ENCODE results near the gene KIAA1217.

The KIAA1217 gene

DNA sequence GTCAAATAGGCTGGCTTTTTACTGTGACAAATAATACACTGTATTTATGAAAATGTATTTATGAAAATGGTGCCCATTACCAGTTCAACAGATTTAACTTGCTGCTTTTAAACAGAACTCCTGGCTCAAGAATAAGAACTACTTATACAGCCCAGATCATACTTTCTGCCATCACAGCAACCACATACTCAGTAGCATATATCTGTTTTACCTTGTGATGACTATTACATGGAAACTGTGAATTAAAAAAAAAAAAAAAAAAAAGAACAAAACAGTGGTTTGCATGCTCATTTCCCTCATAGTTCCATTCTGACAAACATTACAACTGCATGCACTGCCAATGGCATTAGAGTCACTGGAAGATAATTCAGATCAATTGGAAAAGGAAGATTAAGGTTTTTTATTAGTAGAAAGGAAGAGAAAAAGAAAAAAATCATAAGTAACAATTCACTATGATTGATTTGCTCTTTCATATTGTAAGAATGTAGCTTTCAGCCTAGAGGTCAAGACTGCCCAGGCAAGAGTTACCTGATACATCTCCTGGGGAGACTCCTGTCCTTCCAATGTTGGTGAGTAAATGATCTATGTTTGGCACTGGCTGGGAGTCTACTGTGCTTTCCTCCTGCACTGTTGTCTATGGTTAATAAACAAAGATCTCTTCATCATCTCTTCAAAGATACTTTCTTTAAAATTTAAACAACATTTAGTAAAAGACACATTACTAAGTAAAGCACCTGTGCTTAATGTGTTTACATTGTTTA lies 381.9 kb downstream of the KIAA1217 start:
- no peak overlapping the region for H3K4me3 ChIP-seq (ENCODE audit: low read depth, low read length)
- no peak for DNase-seq (ENCODE audit: low read depth, low spot score)
- TF ChIP-seq, protein P1, sequence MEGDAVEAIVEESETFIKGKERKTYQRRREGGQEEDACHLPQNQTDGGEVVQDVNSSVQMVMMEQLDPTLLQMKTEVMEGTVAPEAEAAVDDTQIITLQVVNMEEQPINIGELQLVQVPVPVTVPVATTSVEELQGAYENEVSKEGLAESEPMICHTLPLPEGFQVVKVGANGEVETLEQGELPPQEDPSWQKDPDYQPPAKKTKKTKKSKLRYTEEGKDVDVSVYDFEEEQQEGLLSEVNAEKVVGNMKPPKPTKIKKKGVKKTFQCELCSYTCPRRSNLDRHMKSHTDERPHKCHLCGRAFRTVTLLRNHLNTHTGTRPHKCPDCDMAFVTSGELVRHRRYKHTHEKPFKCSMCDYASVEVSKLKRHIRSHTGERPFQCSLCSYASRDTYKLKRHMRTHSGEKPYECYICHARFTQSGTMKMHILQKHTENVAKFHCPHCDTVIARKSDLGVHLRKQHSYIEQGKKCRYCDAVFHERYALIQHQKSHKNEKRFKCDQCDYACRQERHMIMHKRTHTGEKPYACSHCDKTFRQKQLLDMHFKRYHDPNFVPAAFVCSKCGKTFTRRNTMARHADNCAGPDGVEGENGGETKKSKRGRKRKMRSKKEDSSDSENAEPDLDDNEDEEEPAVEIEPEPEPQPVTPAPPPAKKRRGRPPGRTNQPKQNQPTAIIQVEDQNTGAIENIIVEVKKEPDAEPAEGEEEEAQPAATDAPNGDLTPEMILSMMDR (IDR thresholded peaks at IDR 0.05; ENCODE audit: low read depth, low read length) = no peak
- in situ Hi-C loops (cut with HindIII; ENCODE audit: low sequenced_read_pairs) = no loop called here

DNA sequence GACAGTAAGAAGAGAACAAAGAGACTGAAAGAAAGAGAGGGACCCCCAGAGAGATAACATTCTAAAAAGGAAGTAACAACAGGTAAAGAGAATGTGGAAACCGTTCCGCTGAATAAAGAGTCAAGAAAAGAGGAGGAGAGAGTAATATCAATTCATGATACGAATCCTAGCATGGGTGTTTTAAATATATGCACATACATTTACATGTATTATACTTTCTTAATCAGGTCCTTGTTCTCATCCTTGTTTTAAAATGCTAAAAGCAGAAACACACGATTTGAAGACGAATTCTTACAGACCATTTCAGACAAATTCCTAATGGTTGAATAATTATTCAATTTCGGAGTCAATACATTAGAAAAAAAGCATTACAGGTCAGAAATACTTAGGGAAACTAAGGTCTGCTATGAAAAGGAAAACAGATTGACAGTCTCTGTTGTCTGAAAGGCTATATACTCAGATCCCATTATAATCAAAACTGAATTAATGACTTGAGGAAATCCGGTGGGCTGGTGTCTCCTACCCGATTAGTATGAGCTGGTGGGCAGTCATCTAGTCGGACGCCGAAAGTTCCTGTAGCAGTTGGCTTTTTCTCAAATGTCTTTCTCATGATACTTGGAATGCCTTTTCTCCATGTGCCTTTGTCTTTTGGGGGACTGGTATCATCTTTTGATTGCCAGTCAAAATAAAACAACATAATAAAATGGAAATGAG lies 387.4 kb downstream of the KIAA1217 start:
- in situ Hi-C loops (cut with HindIII; ENCODE audit: low sequenced_read_pairs) = no loop called here
- no peak overlapping the region for H3K4me3 ChIP-seq (ENCODE audit: low read depth, low read length)
- TF ChIP-seq, protein P1 (IDR thresholded peaks at IDR 0.05; ENCODE audit: low read depth, low read length) = no peak
- no peak for DNase-seq (ENCODE audit: low read depth, low spot score)

- DNase-seq (ENCODE audit: low read depth, low spot score) = no peak
- in situ Hi-C loops (cut with HindIII; ENCODE audit: low sequenced_read_pairs) = no loop called here
- H3K4me3 ChIP-seq (ENCODE audit: low read depth, low read length) = no peak overlapping the region
- TF ChIP-seq, protein P1 (IDR thresholded peaks at IDR 0.05; ENCODE audit: low read depth, low read length) = no peak
Observed at GRCh38 chr10:24597426-24597825, 388.5 kb downstream of the KIAA1217 start.

Data from astrocyte of the spinal cord (primary cell).